Chondrocyte (in vitro differentiated cells): Measurements from ENCODE around the gene S100A16. TPM values are rescaled to one million over a fixed set of nuclear protein-coding genes. Genes with fewer than 3 reads are reported as not detected.

Experiments used
- DNase-seq: peaks from one replicate; pipeline ENCODE4 v3.0.0; 2021; ENCODE audit warnings: mixed read lengths, low spot score
- H3K27ac Mint-ChIP-seq: one replicate; pipeline ENCODE4 v1.8.0; 2021; ENCODE audit warnings: mild to moderate bottlenecking, moderate library complexity, mixed read lengths; ENCODE audit not compliant: unreplicated experiment
- H3K27me3 Mint-ChIP-seq: 2 replicates; pipeline ENCODE4 v1.8.0; 2021; ENCODE audit warnings: low read depth, mixed read lengths
- H3K36me3 Mint-ChIP-seq: 2 replicates; pipeline ENCODE4 v1.8.0; 2021; ENCODE audit warnings: low read depth, mixed read lengths
- H3K4me1 Mint-ChIP-seq: 2 replicates; pipeline ENCODE4 v1.8.0; 2021; ENCODE audit warnings: low read depth, mild to moderate bottlenecking, mixed read lengths
- H3K4me3 Mint-ChIP-seq: one replicate; pipeline ENCODE4 v1.8.0; 2021; ENCODE audit warnings: mild to moderate bottlenecking, moderate library complexity, mixed read lengths; ENCODE audit not compliant: unreplicated experiment
- H3K9me3 Mint-ChIP-seq: 2 replicates; pipeline ENCODE4 v1.8.0; 2021; ENCODE audit warnings: low read depth, mixed read lengths
- total RNA-seq: library from RNA; stranded (reverse); gene quantifications from 3 replicates; pipeline ENCODE4 v1.2.1, GENCODE V29; 2021
- TF ChIP-seq, protein P1 (sequence below): fragments of 200-600 bp; sonication (generic); IDR thresholded peaks from 2 replicates; pipeline ENCODE4 v1.5.0; 2021; ENCODE audit warnings: antibody characterized with exemption, mild to moderate bottlenecking, moderate library complexity

Gene S100A16
- total RNA-seq, 1 donor from 2014 or later, result 111 TPM

GRCh38 chr1:153615406-153615805 is 2.5 kb upstream of the S100A16 start:
- Mint-ChIP-seq H3K9me3 (no peaks in the 10 kb centered on the region), H3K36me3 (peaks cover 7% of the 10 kb centered on the region), H3K4me3 (no peak overlapping the region), H3K27ac (no peak overlapping the region), H3K4me1 (peaks cover 29% of the 10 kb centered on the region), H3K27me3 (no peaks in the 10 kb centered on the region)
- DNase-seq, result no peak
- TF ChIP-seq, protein P1, sequence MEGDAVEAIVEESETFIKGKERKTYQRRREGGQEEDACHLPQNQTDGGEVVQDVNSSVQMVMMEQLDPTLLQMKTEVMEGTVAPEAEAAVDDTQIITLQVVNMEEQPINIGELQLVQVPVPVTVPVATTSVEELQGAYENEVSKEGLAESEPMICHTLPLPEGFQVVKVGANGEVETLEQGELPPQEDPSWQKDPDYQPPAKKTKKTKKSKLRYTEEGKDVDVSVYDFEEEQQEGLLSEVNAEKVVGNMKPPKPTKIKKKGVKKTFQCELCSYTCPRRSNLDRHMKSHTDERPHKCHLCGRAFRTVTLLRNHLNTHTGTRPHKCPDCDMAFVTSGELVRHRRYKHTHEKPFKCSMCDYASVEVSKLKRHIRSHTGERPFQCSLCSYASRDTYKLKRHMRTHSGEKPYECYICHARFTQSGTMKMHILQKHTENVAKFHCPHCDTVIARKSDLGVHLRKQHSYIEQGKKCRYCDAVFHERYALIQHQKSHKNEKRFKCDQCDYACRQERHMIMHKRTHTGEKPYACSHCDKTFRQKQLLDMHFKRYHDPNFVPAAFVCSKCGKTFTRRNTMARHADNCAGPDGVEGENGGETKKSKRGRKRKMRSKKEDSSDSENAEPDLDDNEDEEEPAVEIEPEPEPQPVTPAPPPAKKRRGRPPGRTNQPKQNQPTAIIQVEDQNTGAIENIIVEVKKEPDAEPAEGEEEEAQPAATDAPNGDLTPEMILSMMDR, result no peak

- no peak overlapping the region for H3K27ac Mint-ChIP-seq
- DNase-seq, result no peak
- TF ChIP-seq, protein P1, result no peak
- H3K4me3 Mint-ChIP-seq, result no peak overlapping the region
- peaks cover 34% of the 10 kb centered on the region for H3K4me1 Mint-ChIP-seq
- H3K36me3 Mint-ChIP-seq, result peaks cover 7% of the 10 kb centered on the region
- no peaks in the 10 kb centered on the region for H3K9me3 Mint-ChIP-seq
- H3K27me3 Mint-ChIP-seq, result no peaks in the 10 kb centered on the region
Observed at GRCh38 chr1:153614906-153615305, 2.0 kb upstream of the S100A16 start.

GRCh38 chr1:153614189-153614900 is 1.4 kb upstream of the S100A16 start:
- Mint-ChIP-seq H3K36me3 (peaks cover 3% of the 10 kb centered on the region), H3K27me3 (no peaks in the 10 kb centered on the region), H3K27ac (no peak overlapping the region), H3K4me3 (no peak overlapping the region), H3K4me1 (peaks cover 40% of the 10 kb centered on the region), H3K9me3 (no peaks in the 10 kb centered on the region)
- DNase-seq, result no peak
- TF ChIP-seq, protein P1, result no peak

- no peak for DNase-seq
- TF ChIP-seq, protein P1, result no peak
- peak overlapping the region; percentile 90 for H3K4me3 Mint-ChIP-seq
- no peaks in the 10 kb centered on the region for H3K36me3 Mint-ChIP-seq
- H3K9me3 Mint-ChIP-seq, result no peaks in the 10 kb centered on the region
- H3K27me3 Mint-ChIP-seq, result no peaks in the 10 kb centered on the region
- H3K4me1 Mint-ChIP-seq, result peaks cover 49% of the 10 kb centered on the region
- no peak overlapping the region for H3K27ac Mint-ChIP-seq
Observed at GRCh38 chr1:153613406-153613805, 469 bp upstream of the S100A16 start.

DNA sequence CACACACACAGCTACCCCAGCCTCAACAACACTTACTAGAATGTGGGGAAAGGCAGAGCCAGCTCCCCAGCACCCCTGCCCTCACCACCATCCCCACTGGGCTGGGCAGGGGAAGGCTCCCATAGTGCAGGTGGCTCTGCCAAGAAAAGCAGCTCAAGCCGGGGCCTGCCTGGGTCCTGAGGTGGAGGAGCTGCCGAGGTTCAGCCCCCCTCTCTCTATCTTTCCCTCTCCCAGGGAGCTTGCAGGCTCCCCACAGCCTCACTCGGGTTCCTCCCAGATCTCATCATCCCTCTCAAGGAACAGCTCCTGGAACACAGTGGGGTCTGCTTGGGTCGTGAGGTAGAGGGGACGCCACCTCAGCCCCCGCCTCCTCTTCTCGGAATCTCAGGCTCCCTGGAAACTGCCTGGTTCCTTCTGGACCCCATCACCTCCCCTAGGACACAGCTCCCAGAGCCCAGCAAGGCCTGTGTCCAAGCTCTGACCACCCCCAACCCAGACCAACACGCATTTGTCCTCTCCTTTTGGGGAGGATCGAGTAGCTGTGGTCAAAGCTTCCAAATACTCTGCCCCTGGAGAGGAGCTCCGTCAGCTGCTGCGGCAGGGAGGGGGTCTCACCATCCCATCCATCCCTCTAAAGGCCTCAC is 704 bp downstream of the S100A16 start:
- no peak for DNase-seq
- no peaks in the 10 kb centered on the region for H3K9me3 Mint-ChIP-seq
- TF ChIP-seq, protein P1, result no peak
- no peaks in the 10 kb centered on the region for H3K36me3 Mint-ChIP-seq
- peak overlapping the region; percentile 90 for H3K4me3 Mint-ChIP-seq
- no peaks in the 10 kb centered on the region for H3K27me3 Mint-ChIP-seq
- peak overlapping the region; percentile 77 for H3K27ac Mint-ChIP-seq
- H3K4me1 Mint-ChIP-seq, result peaks cover 49% of the 10 kb centered on the region
